DOHH2 (cell line): ENCODE results near the gene PDE4B.

Experiments used
- EZH2phosphoT487 ChIP-seq: fragments of 200-600 bp; sonication (generic); IDR thresholded peaks from 2 replicates; pipeline ENCODE4 v1.6.1; 2017; ENCODE audit warnings: borderline replicate concordance, mild to moderate bottlenecking, antibody characterized with exemption, low read length, moderate library complexity, mixed read lengths
- TF ChIP-seq, protein P1 (sequence below): fragments of 200-600 bp; sonication (generic); IDR thresholded peaks from one replicate; pipeline ENCODE4 v1.5.1; 2014; ENCODE audit warnings: antibody characterized with exemption, mild to moderate bottlenecking, low read depth, low read length; ENCODE audit not compliant: poor library complexity, severe bottlenecking

DNA sequence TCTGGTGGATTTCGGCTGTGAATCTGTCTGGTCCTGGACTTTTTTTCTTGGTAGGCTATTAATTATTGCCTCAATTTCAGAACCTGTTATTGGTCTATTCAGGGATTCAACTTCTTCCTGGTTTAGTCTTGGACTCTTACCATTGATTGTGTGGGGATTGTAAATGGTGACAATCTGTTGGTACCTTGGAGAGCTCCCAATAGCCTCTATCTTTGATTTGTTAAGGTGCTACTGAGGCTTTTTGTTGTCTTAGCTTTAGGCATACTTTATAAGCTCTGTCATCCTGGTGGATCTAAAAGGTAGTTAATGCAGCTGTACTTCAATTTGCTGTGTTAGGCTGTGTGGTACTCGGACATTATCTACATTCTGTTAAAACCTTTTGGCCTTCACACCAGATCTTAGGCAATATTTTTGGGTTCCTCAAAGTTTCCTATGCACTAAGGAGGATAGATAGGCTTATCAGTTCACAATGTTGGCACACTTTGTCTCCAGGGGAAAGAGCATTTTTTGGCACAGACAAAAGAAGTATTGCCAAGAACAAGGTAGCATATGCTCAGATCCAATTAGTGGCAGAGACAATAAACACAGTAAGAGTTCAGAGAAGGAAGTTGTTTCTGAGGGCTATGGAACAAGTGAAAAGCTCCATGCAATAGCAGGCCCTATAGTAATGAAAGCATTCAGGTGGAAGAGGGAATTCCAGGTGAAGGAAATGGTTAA is 230.4 kb downstream of the PDE4B start:
- TF ChIP-seq, protein P1, sequence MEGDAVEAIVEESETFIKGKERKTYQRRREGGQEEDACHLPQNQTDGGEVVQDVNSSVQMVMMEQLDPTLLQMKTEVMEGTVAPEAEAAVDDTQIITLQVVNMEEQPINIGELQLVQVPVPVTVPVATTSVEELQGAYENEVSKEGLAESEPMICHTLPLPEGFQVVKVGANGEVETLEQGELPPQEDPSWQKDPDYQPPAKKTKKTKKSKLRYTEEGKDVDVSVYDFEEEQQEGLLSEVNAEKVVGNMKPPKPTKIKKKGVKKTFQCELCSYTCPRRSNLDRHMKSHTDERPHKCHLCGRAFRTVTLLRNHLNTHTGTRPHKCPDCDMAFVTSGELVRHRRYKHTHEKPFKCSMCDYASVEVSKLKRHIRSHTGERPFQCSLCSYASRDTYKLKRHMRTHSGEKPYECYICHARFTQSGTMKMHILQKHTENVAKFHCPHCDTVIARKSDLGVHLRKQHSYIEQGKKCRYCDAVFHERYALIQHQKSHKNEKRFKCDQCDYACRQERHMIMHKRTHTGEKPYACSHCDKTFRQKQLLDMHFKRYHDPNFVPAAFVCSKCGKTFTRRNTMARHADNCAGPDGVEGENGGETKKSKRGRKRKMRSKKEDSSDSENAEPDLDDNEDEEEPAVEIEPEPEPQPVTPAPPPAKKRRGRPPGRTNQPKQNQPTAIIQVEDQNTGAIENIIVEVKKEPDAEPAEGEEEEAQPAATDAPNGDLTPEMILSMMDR = no peak
- no peak for TF ChIP-seq EZH2phosphoT487
